HEK293 (cell line): ENCODE measurements around the gene SLAMF6.

Experiments used
- CTCF ChIA-PET: fragments of 350-600 bp; formaldehyde crosslinking; extraction: SDS; loops from one replicate; lab custom pipeline; 2021; ENCODE audit warnings: antibody characterized with exemption; lab: Yijun Ruan, JAX
- POLR2A ChIA-PET: fragments of 300-600 bp; formaldehyde crosslinking; extraction: SDS; loops from one replicate; lab custom pipeline; 2020; ENCODE audit warnings: antibody characterized with exemption, inconsistent platforms; lab: Yijun Ruan, JAX
- H3K27ac ChIP-seq: fragments of 200-500 bp; sonication (Bioruptor generic); 2 replicates; pipeline ENCODE4 v1.5.1; 2014; ENCODE audit warnings: low read depth, low read length, control low read depth, inconsistent platforms; ENCODE audit errors: extremely low read depth
- H3K36me3 ChIP-seq, 2 experiments: fragments of 200-500 bp in 1 of 2; sonication (Bioruptor generic) in 1 of 2; 1 replicate in 1 of 2; 2 replicates in 1 of 2; pipeline ENCODE4 v1.5.1; 2014 to 2017; ENCODE audit warnings: inconsistent platforms in 2 of 2, low read length in 2 of 2; ENCODE audit not compliant: control insufficient read depth in 2 of 2, insufficient read depth in 1 of 2
- H3K4me1 ChIP-seq: fragments of 200-500 bp; sonication (Bioruptor generic); 2 replicates; pipeline ENCODE4 v1.5.1; 2014; ENCODE audit warnings: mild to moderate bottlenecking, low read length, inconsistent platforms; ENCODE audit not compliant: control insufficient read depth, insufficient read depth
- H3K4me3 ChIP-seq: 2 replicates; pipeline ENCODE4 v1.5.1; 2011; ENCODE audit warnings: low read depth, mild to moderate bottlenecking, control low read depth, low read length, moderate library complexity
- H3K9me3 ChIP-seq: fragments of 200-500 bp; sonication (Bioruptor generic); 2 replicates; pipeline ENCODE4 v1.5.1; 2014; ENCODE audit warnings: low read depth, low read length, inconsistent platforms; ENCODE audit not compliant: control insufficient read depth, insufficient read depth
- ATF2 ChIP-seq: fragments of 450-650 bp; formaldehyde crosslinking; IDR thresholded peaks from 2 replicates; pipeline ENCODE4 v1.5.1; 2016; ENCODE audit warnings: missing biosample characterization, missing genetic modification characterization, low read depth
- KLF1 ChIP-seq: fragments of 450-650 bp; formaldehyde crosslinking; IDR thresholded peaks from 2 replicates; pipeline ENCODE4 v1.5.1; 2016; ENCODE audit warnings: missing biosample characterization, missing genetic modification characterization
- KLF16 ChIP-seq: fragments of 450-650 bp; formaldehyde crosslinking; IDR thresholded peaks from 2 replicates; pipeline ENCODE4 v1.5.1; 2017; ENCODE audit warnings: missing biosample characterization, missing genetic modification characterization
- PRDM1 ChIP-seq: fragments of 450-650 bp; formaldehyde crosslinking; IDR thresholded peaks from 2 replicates; pipeline ENCODE4; 2016; ENCODE audit warnings: missing biosample characterization, missing genetic modification characterization
- PRDM10 ChIP-seq: fragments of 450-650 bp; formaldehyde crosslinking; IDR thresholded peaks from 2 replicates; pipeline ENCODE4 v1.5.1; 2016; ENCODE audit warnings: missing biosample characterization, missing genetic modification characterization
- SP2 ChIP-seq: fragments of 450-650 bp; formaldehyde crosslinking; IDR thresholded peaks from 2 replicates; pipeline ENCODE4 v1.5.1; 2016; ENCODE audit warnings: missing biosample characterization, missing genetic modification characterization
- ZBTB11 ChIP-seq: fragments of 450-650 bp; formaldehyde crosslinking; conservative IDR thresholded peaks from 2 replicates; pipeline ENCODE4 v1.5.1; 2016; ENCODE audit warnings: low read depth, missing biosample characterization, missing genetic modification characterization
- ZBTB17 ChIP-seq: fragments of 450-650 bp; formaldehyde crosslinking; IDR thresholded peaks from 2 replicates; pipeline ENCODE4 v1.5.1; 2016; ENCODE audit warnings: missing biosample characterization, missing genetic modification characterization
- ZNF112 ChIP-seq: fragments of 450-650 bp; formaldehyde crosslinking; IDR thresholded peaks from 2 replicates; pipeline ENCODE4 v1.5.0; 2017; ENCODE audit warnings: missing biosample characterization, missing genetic modification characterization
- ZNF132 ChIP-seq: fragments of 450-650 bp; formaldehyde crosslinking; IDR thresholded peaks from 2 replicates; pipeline ENCODE4 v1.5.1; 2017; ENCODE audit warnings: missing biosample characterization, missing genetic modification characterization, borderline replicate concordance
- ZNF148 ChIP-seq: fragments of 450-650 bp; formaldehyde crosslinking; IDR thresholded peaks from 2 replicates; pipeline ENCODE4 v1.5.0; 2017; ENCODE audit warnings: missing biosample characterization, missing genetic modification characterization, borderline replicate concordance
- ZNF26 ChIP-seq: fragments of 450-650 bp; formaldehyde crosslinking; IDR thresholded peaks from 2 replicates; pipeline ENCODE4 v1.5.1; 2016; ENCODE audit warnings: missing biosample characterization, missing genetic modification characterization
- ZNF302 ChIP-seq: fragments of 450-650 bp; formaldehyde crosslinking; IDR thresholded peaks from 2 replicates; pipeline ENCODE4 v1.5.1; 2016; ENCODE audit warnings: missing biosample characterization, missing genetic modification characterization, low read depth
- ZNF362 ChIP-seq: fragments of 450-650 bp; formaldehyde crosslinking; IDR thresholded peaks from 2 replicates; pipeline ENCODE4 v1.5.1; 2016; ENCODE audit warnings: missing biosample characterization, missing genetic modification characterization
- ZNF48 ChIP-seq: fragments of 450-650 bp; formaldehyde crosslinking; IDR thresholded peaks from 2 replicates; pipeline ENCODE4 v1.5.1; 2016; ENCODE audit warnings: missing biosample characterization, missing genetic modification characterization
- ZNF510 ChIP-seq: fragments of 450-650 bp; formaldehyde crosslinking; IDR thresholded peaks from 2 replicates; pipeline ENCODE4 v1.5.1; 2018; ENCODE audit warnings: mild to moderate bottlenecking, missing genetic modification characterization, missing biosample characterization; ENCODE audit not compliant: insufficient replicate concordance
- ZNF529 ChIP-seq: fragments of 450-650 bp; formaldehyde crosslinking; IDR thresholded peaks from 2 replicates; pipeline ENCODE4 v1.5.1; 2017; ENCODE audit warnings: missing genetic modification characterization, missing biosample characterization; ENCODE audit not compliant: insufficient replicate concordance
- ZNF548 ChIP-seq: fragments of 450-650 bp; formaldehyde crosslinking; IDR thresholded peaks from 2 replicates; pipeline ENCODE4 v1.5.1; 2016; ENCODE audit warnings: missing biosample characterization, missing genetic modification characterization
- ZNF561 ChIP-seq: fragments of 450-650 bp; IDR thresholded peaks from 2 replicates; pipeline ENCODE4 v1.5.1; 2018; ENCODE audit warnings: missing biosample characterization, missing genetic modification characterization, borderline replicate concordance
- ZNF580 ChIP-seq: fragments of 450-650 bp; formaldehyde crosslinking; IDR thresholded peaks from 2 replicates; pipeline ENCODE4 v1.5.1; 2016; ENCODE audit warnings: missing biosample characterization, missing genetic modification characterization
- ZNF596 ChIP-seq: fragments of 450-650 bp; IDR thresholded peaks from 2 replicates; pipeline ENCODE4 v1.5.0; 2018; ENCODE audit warnings: missing biosample characterization, mild to moderate bottlenecking, missing genetic modification characterization, moderate library complexity

SLAMF6 gene

GRCh38 chr1:160467576-160467975, 55.5 kb downstream of the SLAMF6 start:
- no peaks in the 10 kb centered on the region for H3K4me1 ChIP-seq
- H3K4me3 ChIP-seq: no peak overlapping the region
- TF ChIP-seq ZNF362 (tag by site-specific recombination) (no peak), ZNF112 (no peak), ZNF302 (no peak)
- ChIA-PET CTCF (interaction anchor here (0.7 to 2.3 kb wide), 2 partner anchors 39 to 55 kb away, joined by 4 to 7 read pairs; no protein-coding TSS in a partner anchor), POLR2A (no interaction called here)
- no peaks in the 10 kb centered on the region for H3K36me3 ChIP-seq
- H3K9me3 ChIP-seq: no peaks in the 10 kb centered on the region
- H3K27ac ChIP-seq: no peak overlapping the region

GRCh38 chr1:160466961-160467360, 56.1 kb downstream of the SLAMF6 start:
- Histone ChIP-seq H3K4me3 (no peak overlapping the region), H3K36me3 (no peaks in the 10 kb centered on the region), H3K27ac (no peak overlapping the region), H3K9me3 (no peaks in the 10 kb centered on the region), H3K4me1 (no peaks in the 10 kb centered on the region)
- ChIA-PET POLR2A (no interaction called here), CTCF (interaction anchor here (0.7 to 2.3 kb wide), 2 partner anchors 38 to 56 kb away, joined by 4 to 7 read pairs; no protein-coding TSS in a partner anchor)
- TF ChIP-seq KLF16 (tag by site-specific recombination) (no peak), PRDM10 (tag by site-specific recombination) (no peak), KLF1 (tag by site-specific recombination) (no peak), ZNF148 (tag by site-specific recombination) (no peak), PRDM1 (tag by site-specific recombination) (no peak), ZNF48 (tag by site-specific recombination) (no peak), ZNF132 (tag by site-specific recombination) (no peak), ZNF26 (tag by site-specific recombination) (no peak), ZNF548 (tag by site-specific recombination) (no peak), ZBTB17 (no peak), ZNF596 (tag by site-specific recombination) (no peak), ZNF580 (no peak), ZNF529 (tag by site-specific recombination) (no peak), ATF2 (tag by site-specific recombination) (no peak), SP2 (tag by site-specific recombination) (no peak), ZNF561 (no peak), ZBTB11 (tag by site-specific recombination) (no peak), ZNF510 (tag by site-specific recombination) (no peak)
